GM18867 (cell line): ENCODE data around the gene DDX51.
"Not testable (repeated sequence)": the region's sequence is repeated elsewhere in the genome, so short reads cannot be mapped to it uniquely, and the experiment has no call there.

Source experiments
- ATAC-seq: cut with Tn5 transposase; IDR thresholded peaks from one replicate; pipeline ENCODE4 v1.9.1; 2021; ENCODE audit warnings: mild to moderate bottlenecking, moderate library complexity; ENCODE audit not compliant: unreplicated experiment

The DDX51 gene

DNA sequence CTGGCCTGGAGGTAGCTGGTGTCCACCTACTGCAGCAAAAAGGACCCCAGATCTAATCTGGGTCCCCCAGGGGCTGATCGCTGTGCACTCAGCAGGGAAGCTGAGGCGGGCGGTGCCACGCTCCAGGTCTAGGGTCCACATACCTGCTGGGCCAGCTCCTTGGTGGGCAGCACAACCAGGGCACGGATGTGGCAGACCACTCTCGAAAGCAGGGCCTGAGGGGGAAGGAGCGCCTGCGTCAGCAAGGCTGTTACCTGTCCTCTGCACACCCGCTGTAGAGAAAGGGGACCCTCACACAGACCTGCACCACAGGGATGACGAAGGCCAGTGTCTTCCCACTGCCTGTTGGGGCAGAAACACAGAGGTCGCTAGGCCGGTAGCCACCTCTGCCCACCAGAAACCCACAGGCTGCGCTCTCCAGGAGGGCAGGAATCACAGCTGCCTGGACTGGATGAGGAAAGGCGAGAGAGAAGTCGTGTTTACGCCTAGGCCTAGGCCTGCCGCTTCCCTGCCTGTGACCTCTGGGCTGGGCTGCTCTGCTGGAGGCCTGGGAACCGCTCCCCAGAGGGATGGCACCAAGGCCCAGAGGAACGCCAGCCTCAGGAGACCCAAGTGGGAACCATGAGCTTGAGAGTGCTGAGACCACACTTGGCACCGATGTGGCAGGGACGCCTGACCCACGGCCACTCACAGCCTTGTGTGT lies 2.0 kb downstream of the DDX51 start:
- no peak for ATAC-seq

DNA sequence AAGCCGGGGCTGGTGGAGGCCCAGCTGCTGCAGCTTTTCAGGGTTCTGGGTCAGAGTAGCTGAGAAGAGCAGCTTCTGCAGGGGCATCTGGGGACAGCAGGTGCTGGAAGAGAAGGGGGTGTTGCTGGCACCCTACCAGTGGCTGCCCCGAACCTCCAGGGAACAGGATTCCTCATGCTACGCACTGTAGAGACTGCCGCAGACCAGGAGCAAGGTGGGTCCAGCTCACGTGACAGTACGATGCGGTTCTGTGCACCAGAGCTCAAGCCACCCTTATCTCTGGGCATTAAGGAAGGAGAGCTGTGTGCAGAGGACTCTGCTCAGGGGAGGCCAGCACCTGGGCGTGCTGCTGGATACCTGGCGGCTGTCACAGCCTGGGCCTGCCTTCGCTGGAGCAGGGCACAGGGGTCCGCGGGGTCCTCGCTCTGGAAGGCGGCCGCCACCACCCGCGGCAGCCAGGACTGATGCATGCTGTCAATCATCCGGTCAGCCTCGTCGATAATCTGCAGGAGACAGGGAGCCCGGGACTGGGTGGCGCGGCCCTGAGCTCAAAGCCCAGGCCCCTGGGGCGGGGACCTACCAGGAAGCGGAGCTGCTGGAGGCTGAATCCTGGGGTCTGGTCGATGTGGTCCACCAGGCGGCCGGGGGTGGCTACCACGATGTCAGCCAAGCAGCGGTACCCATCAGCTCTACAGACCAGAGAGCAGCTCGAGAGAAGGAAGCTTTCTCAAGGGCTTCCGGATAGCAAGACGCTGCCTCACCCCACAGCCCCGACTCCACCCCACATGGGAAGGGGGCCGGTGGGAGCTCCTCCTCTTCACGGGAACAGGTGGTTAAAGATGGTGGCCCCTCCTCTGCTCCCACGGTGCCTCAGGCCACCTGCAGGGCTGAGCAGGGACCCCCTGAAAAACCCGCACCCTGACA lies 2.9 kb downstream of the DDX51 start:
- no peak for ATAC-seq

DNA sequence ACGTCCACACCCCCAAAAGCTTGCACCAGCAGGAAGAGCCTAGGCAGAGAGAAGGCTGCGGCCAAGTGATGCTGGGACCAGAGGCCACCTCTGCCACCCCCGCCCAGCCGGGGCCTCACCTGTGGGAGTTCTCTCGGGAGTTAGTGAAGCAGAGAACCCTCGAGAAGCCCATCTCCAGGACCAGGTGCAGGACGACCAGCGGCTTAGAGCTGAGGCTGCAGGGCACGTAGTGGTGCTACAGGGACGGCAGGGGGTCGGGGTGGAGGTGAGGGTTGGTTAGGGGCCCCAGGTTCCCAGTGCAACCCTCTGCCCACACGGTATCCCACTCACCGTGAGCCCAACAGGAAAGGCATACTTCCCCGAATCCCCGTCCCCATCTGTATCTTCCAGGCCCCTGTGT lies 3.6 kb downstream of the DDX51 start:
- no peak for ATAC-seq

DNA sequence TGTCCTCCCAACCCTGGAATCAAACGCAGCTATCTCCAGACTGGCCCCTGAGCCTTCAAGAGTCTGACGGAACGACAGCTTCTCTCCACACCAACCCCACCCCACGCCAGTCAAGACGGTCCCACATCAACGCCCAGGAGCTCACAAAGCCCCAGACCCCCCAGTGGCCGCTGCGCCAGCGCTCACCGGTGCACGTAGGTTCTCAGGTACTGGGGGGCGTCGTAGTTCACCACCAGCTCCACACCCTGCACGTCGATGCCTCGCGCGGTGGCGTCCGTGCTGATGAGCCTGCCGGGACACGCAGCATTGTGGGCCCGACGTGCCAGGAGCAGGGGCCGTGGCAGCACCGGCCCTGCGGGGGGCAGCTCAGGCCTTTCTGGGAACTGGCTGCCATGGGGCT lies 4.2 kb downstream of the DDX51 start:
- ATAC-seq: no peak

DNA sequence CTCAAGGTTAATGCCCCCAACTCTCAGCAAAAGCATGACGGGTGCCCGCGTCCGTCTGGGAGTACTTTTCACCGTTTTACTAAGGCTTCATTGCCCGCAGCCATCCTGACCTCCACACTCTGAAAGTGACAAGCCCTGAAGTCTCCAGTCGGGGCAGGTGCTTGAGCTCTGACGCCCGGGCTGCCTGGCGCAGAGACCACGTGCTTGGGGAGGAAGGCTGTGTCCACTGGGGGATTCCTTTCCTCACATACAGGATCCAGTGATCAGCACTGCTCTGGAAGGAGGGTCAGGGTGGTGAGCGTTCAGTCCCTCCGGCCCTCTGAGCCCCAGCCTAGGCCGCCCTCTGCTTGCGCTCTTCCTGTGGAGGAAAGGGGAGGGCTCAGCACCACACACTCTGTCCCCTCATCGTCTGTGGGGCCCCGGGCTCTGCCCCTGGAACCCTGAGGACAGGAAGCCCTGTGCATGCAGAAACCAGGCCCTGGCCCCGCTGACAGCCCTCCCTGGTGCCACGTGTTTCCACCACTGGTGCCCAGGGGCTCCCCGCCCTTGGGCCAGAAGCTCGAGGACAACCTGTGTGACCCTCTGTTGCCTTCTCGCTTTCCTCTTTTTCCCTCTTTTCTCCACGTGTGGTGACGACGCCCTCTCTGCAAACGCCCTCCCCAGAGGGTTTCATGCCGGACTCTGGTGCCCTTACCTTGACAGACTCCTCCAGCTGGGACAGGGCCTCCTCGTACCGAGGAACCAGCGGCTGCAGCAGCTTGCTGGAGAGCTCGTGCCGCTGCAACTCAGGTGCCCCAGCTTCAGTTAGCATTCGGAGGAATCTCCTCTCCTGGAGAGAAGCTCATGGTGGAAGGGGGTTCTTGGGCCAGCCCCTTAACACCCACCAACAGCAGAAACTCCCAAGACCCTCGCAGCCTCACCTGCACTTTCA lies 4.9 kb downstream of the DDX51 start:
- no peak for ATAC-seq

DNA sequence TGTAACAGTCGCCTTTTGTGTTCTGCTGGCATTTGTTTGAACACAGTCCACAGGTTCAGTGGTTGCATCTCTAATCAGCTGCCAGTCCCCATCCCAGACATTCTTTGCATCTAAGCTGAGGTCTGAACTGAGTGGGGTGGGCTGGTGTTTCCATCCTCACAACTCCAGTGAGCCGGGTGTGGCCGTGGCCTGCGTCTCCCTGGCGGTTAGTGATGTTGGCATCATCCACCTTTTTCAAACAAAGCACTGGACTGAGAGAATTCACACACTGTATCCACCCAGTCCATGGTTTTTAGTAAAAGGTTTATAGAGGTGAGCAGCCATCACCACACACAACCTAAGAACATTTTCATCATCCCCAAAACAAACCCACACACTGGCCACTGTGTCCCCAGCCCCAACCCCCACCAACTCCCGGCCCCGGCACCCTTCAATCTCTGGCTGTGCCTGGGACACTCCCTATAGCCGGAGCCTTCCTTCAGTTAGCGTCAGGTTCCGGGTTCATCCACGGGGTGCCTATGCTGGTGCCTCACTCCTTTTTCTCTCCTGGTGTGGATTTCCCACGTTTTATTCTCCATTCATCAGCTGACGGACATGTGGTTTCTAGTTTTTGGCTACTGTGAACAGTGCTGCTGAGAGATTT lies 6.5 kb downstream of the DDX51 start:
- no peak for ATAC-seq

DNA sequence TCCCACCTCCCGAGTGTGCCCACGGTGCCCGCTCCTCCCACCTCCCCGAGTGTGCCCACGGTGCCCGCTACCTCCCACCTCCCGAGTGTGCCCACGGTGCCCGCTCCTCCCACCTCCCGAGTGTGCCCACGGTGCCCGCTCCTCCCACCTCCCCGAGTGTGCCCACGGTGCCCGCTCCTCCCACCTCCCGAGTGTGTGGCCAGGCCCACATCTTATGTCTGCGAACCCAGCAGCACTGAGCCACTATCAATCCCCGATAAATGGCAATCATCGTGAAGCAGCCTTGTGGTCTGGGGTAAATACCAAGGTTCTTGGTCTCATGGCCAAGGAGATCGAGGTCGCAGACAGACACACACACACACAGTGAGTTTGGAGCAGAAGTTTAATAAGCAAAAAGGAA lies 7.9 kb downstream of the DDX51 start:
- ATAC-seq: not testable (repeated sequence)

DNA sequence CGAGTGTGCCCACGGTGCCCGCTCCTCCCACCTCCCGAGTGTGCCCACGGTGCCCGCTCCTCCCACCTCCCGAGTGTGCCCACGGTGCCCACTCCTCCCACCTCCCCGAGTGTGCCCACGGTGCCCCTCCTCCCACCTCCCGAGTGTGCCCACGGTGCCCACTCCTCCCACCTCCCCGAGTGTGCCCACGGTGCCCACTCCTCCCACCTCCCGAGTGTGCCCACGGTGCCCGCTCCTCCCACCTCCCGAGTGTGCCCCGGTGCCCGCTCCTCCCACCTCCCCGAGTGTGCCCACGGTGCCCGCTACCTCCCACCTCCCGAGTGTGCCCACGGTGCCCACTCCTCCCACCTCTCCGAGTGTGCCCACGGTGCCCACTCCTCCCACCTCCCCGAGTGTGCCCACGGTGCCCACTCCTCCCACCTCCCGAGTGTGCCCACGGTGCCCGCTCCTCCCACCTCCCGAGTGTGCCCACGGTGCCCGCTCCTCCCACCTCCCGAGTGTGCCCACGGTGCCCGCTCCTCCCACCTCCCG lies 9.4 kb downstream of the DDX51 start:
- ATAC-seq: not testable (repeated sequence)

DNA sequence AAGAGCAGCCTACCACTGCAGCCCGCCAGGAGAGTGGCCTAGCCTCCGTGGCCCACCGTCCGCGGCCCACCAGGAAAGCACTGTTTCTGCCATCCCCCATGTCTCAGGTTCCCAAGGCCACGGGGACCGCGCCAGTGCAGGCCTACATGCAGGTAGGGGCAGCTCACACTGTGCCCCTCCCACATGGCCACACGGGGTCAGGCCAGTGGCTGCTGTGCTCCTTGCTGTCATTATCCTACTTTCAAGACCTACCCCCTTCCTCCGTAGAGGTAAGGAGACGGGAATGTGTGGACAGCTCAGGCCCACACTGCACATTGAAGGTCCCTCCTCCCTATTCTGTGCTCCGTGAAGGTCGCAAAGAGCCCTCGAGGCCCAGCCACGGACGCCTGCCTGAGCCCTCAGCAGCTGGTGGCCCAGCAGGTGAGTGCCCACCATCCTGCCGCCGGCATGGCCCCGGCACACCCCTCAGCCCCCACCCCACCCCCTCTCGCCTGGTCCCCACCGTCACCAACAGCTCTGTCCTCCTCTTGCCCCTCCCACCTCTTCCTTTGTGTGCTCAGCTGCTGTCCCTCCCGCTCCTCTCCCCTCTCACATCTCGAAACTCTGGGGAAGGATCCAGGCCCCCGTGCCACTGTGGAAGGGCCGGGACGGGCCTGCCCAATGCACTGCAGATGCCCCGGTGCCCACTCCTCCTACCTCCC lies 10.0 kb downstream of the DDX51 start:
- ATAC-seq: no peak

DNA sequence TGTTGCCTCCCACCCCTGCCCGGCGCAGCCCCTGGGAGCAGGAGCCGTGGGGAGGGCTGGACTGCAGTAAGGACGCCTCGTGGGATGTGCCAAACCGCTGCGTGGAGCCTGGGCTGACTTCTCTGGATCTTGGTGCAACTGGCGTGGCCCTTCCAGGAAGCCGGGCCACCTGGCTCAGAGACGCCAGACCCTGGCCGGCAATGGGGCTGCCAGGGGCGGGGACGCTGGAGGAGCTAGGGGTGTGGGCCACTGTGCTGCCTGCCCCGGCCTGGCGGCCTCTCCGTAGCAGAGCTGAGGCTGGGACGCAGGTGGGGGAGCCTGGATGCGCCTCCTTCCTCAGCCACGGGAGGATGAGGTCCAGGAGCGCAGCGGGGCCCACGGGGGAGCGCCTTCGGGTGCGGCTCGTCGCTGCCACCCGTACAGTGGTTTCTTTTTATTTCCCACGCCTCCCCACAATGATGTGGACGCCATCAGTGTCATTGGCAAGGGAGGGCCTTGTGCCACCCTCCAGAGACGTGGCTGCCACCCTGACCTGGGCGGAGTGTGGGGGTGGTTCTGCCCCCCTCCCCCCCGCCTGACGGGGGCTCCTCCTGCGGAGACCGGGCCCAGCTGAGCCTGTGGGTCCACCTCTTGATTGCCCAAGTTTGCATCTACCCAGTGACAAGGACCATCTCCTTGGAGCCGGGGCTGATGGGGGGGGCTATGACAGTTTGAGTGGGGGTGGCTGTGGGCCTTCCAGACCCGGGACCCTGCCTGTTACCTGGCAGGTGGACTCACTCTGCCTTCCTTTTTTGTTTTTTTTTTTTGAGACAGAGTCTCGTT lies 11.3 kb downstream of the DDX51 start:
- no peak for ATAC-seq

DNA sequence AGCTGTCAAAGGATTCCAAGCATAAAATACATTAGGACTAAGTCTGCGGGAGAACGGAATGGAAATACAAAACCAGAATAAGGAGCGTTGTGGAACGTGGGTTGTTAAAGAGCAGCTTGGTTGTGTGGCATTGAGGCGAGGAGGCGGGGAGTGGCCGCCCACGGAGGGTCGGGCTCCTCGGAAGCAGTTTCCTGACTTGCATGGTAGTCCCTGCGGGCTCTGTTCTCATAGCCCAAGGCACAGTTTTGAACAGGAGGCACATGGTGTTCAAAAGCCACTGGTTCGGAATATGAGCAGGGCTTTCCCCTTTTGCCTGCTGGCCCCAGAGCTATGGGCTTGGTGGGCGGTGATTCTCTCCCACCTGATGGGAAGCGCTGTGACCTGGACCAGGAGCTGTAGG lies 12.2 kb downstream of the DDX51 start:
- ATAC-seq: no peak

DNA sequence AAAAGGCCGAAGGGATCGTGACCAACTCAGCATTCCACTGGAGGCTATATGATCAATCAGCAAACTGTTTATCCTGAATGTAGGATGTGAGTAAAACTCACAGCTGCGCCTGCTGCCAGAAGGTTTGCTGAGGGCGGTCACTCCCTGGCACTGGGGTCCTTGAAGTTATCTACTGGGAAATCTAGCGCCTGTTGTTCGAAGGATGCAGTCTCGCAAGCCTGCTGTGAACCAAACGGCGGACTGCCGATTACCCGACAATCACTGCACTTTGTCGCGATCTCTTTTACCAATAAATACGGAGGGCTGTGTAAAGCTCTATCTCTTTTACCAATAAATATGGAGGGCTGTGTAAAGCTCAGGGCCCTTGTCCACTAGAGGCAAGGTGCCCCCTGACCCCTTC lies 12.9 kb downstream of the DDX51 start:
- no peak for ATAC-seq

DNA sequence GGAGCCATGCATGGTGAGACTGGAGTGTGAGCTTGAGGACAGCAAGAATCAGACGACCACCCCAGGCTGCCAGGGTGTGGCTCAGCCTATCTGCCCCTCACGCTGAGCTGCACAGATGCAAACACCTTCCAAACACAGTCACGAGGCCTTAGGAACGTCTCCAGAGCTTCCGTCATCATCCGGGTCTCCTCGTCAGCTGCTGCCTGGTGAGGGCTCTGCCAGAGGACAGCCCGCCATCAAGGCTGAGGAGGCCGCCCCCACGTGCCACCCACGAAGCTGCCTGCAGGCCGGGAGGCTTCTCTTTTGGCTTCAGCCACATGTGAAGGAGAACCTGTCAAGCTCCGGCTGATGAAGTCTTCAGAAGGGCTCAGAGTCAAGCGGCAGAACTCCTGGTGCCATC lies 13.4 kb downstream of the DDX51 start:
- no peak for ATAC-seq

DNA sequence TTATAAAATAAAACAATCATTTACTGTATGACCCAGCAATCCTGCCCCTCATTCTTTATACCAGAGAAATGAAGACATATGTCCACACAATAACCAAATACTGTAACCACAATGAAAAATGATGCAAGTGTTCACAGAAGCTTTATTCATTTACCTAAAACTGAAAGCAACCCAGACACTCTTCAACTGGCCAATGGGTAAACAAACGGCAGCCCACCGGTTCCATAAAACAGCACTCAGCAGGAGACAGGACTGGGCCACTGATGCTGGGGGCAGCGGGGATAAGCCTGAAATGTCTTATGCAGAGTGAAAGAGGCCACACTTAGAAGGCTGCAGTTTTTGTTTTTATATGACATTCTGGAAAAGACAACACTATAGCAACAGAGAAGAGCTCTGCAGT lies 15.1 kb downstream of the DDX51 start:
- ATAC-seq: no peak

DNA sequence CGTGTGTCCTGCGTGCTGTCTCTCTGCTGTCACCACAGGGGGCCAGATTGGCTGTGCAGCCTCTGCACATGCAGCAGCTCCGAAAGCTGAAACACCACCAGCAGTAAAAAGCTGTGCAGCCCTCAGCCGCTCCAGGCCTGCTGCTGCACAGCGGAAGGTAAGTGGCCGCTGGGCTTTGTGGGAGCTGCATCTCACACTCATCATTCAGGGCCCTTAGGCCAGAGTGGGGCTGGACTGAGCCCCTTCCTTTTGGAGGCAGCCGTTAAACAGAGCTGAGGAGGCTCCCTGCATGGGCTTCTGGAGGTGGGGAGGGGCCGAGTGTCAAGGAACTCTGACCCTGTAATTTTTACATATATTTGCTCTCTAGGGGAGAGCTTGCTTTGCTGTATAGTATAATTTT lies 17.1 kb downstream of the DDX51 start:
- ATAC-seq: no peak

DNA sequence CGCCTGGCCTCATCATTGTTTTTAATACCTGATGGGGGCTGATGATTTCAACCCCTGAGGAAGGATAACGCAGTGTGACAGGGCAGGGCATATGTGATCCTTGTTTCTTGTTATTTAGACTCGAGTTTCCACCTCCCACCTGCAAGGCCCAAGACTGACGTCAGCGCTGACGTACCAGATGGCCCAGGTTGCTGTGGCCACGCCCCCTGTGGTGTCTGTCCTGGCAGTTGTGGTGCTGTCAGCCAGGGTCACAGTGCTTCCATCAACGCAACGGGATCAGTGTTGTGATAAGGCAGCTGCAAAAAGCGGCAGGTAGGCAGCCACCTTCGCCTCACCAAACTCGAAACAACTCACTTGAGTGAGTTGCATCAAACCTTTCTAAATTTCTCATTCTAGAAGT lies 18.4 kb downstream of the DDX51 start:
- no peak for ATAC-seq

DNA sequence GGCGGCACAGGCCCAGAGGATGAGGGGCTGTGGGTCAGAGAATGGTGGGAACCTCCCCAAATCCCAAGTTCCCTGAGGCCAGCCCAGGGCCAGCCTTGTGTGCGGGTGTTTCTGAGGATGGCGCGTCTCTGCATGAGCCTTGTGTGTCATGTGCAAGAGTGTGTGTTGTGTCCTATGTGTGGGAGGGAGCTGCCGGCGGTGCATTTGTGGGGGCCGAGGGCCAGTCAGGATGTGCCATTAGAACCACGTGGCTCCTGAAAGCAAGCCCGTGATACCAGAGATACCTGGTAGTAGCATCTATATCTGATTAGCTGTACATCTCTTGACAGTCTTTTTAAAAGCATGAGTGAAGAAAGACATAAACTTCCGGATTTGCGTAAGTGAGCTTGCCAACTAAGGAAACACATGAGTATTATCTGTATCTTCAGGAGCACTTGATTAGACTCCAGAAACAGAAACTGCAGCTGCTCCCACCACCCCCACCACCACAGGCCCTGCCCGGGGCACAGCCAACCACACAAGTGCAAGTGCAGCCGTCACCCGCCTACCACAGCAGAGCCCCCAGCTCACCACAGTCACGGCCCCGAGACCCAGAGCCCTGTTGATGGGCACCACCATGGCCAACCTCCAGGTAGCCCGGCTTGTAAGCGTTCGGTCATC lies 19.2 kb downstream of the DDX51 start:
- no peak for ATAC-seq

DNA sequence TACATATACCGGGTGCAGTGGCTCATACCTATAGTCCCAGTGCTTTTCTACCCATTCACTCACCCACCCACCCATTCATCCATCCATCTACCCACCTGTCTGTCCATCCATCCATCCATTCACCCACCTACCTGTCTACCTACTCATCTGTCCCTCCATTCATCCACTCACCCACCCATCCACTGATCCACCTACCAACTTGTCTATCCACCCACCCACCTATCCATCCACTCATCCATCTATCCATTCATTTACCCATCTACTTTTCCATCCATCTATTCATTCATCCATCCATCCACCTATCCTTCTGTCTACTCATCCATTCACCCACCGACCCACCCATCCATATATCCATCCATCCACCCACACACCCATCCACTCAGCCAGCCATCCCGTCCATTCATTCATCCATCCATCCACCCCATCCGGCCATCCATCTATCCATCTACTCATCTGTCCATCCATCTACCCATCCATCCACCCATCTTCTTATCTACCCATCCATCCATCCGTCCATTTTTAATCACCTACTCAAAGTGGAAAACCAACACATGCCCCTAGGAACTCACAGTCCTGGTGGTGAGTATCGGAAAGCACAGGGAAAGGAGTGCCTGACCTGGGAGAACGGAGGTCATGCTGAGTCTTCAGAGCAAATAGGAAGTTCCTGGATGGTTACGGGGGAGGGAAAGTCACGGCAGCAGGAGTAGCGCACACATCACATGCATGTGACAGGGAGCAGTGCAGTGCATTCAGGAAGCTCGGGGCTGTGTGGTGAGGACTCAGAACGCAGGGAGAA lies 20.0 kb downstream of the DDX51 start:
- no peak for ATAC-seq
